ENCODE measurements around the gene CCDC28A.
"Not testable (repeated sequence)": the region's sequence is repeated elsewhere in the genome, so short reads cannot be mapped to it uniquely, and the experiment has no call there.

CCDC28A gene

DNA sequence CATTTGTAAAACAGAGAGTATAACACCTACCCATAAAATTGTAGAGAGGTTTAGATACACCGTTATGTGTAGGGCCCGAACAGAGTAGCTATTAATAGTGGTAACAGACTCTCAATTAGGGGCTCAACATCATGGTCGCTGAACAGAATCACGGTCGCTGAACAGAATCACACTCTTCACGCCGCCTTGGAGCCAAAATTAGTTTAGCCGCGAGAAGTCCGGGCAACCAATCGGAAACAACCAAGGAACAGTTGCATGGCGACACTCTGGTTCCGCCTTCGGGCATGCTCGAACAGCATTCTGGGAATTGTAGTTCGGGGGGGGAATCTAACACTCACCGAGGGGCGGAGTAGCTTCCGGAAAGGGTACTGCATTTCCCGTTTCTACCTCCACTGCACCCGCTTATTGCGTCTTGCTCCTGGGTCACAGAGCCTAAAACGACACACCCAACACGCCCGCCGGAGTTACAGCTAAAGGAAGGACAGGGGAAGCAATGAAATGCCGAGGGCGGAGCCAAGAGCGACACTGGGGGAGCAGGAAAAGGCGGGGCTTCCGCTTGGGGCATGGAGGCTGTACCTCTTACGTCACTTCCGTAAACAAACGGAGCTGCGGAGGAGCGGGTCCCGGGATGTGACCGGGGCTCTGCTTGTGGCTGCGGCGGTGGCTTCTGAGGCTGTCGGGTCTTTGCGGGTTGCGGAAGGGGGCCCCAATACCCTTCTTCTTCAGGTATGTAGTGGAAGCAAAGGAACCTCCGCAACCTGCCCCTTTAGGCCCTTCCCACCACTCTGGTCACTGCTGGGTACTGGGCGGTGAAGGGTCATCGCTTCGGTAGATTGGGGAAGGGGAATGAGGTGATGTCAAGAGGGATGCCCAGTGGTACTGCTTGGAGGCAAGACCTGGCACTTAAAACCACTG is at the start of gene CCDC28A:
Gene CCDC28A, plus strand, starts transcription at position 593 of the 915 bp plus-strand sequence. CDS start 2,352 bp downstream, outside the sequence.
- peak; percentile 96 for DNase-seq

DNA sequence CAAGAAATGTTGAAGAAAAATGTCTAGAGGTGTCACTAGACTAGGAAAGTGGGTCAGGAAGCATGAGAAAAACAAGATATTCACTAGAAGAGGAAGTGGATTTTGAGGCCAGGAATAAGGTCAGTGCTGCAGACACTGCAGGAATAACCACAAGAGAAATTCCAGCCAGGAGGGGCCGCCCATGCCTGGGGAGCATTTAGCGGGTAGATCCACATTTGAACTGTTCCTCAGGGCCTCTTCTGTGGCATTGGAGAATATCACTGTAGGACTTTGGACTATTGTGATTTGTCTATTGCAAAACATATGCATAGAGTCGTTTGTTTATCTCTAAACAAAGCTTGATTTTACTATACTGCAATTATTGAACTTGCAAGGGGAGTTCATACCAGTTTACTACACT is 49.6 kb upstream of the CCDC28A start:
- no peak for DNase-seq

DNA sequence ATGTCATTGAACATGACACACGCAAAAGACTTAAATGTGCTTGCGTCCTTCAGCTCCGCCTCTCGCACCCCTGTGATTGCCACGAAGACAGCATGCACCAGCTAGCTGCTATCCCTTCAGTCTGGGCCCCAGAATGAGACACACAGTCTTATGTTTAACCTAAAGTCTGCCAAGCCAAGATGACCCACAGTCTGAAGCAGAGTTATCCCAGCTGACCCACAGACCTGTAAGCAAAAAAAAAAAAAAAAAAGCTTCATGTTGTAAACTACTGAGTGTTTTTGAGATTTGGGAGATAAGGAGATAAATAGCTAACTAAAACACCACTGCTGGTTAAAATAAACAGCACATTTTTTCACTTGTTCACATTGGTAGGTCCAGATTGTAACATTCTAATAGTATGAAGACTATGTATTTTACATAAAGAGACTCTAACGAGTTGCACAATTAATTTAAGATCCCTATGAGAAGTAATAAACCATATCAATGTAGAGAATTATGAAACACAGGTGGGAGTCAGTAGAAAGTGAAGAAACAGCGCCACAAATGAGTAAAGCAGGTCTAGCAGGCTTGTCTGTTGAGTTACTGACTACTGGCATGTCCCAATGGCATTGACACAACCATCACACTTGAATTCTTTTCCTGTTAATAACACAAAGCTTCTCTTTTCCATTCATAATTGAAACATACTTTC is 47.4 kb upstream of the CCDC28A start:
- DNase-seq = no peak

DNA sequence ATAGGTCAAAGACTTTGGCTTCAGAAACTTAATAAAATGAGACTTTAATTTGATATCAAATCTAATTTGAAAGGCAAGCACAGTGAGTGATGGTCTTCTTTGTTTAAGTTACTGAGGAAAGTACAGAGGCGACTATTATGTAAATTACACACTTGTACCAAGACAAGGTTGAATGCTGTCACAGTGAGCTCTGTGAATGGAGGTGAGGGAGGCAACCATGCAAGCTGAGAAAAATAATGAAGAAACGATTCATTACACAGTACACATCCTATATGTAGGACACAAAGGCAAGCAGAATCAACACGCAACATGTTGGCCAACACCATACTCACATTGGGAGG is 46.8 kb upstream of the CCDC28A start:
- DNase-seq = no peak

DNA sequence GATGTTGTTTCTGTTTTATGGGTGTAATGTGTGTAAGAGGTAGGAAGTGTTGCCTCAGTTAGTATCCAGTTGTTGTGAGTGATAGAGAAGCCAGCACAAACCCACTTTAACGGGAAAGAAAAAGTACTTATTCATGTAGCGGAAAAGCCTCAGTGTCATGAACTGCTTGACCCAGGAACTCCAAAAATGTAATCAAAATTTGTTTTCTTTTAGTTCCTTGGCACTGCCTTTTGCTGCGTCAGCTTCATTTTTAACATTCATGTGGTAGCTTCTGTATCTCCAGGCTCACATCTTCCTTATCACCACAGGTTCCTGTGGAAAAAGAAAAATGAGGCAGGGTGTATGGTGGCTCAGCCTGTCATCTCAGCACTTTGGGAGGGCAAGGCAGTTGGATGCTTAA is 46.4 kb upstream of the CCDC28A start:
- no peak for DNase-seq

DNA sequence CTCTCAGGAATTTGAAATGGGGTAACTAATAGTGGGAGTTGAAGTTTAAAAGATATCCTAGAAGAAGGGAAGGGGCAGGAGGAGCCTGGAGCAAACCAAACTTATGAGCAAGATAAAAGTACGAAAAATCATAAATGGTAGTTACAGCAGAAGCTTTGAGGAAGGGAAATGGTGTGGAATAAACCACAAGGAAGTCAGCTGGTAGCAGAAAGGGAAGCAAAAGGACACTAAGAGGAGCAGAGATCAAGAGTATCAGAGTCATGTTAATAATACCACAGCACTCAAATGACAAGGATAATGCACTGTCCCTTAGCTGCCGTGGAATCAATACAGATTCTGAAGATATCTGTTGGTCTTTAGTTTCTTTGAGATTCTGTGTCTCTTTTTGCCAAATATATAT is 44.9 kb upstream of the CCDC28A start:
- no peak for DNase-seq

DNA sequence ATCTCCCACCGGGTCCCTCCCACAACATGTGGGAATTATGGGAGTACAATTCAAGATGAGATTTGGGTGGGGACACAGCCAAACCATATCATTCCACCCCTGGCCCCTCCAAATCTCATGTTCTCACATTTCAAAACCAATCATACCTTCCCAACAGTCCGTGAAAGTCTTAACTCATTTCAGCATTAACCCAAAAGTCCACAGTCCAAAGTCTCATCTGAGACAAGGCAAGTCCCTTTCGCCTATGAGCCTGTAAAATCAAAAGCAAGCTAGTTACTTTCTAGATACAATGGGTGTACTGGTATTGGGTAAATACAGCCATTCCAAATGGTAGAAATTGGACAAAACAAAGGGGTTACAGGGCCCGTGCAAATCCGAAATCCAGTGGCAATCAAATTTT is 43.5 kb upstream of the CCDC28A start:
- not testable (repeated sequence) for DNase-seq

DNA sequence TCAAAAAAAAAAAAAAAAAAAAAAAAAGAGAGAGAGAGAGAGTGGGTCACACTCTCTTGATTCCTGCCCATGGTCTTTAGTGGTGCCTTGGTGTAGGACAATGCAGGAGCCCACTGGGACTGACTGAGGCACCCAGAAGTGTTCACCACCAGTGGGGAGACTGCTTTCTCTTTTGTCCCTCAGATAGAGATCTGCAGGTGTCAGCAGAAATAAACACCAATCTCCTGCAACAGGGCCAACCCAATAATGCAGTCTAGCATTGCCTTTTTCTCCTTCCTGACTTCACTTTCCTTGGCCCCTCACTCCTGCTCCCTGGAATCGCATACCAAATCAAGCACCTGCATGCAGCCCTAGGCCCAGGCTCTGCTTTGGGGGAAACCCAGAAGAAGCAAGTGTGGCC is 39.0 kb upstream of the CCDC28A start:
- DNase-seq = no peak

DNA sequence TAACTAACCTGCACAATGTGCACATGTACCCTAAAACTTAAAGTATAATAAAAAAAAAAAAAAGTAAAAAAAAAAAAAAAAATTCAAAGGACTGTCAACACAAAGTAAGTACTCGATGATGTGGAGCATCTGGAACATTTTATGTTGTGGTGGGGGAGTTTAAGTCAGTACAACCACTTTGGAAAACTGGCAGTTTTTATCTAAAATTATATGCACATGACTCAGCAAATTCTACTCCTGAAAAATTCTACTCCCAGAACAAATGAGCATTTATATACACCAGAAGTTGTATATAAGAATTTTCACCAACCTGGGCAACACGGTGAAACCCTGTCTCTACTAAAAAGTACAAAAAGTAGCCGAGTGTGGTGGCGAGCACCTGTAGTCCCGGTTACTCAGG is 36.9 kb upstream of the CCDC28A start:
- no peak for DNase-seq

DNA sequence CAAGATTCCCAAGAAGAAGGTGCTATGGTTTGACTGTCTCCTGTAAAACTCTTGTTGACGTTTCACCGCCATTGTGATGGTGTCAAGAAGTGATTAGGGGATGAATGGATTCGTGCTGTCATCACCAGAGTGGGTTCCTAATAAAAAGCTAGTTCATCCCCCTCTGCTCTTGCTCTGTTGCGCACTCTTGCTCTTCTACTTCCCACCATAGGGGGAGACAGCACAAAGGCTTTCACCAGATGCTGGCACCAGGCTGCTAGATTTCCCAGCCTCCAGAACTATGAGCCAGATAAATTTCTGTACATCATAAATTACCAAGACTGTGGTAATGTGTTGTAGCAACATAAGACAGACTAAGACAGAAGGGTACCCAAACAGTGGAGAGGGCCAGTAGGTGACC is 21.6 kb upstream of the CCDC28A start:
- no peak for DNase-seq

DNA sequence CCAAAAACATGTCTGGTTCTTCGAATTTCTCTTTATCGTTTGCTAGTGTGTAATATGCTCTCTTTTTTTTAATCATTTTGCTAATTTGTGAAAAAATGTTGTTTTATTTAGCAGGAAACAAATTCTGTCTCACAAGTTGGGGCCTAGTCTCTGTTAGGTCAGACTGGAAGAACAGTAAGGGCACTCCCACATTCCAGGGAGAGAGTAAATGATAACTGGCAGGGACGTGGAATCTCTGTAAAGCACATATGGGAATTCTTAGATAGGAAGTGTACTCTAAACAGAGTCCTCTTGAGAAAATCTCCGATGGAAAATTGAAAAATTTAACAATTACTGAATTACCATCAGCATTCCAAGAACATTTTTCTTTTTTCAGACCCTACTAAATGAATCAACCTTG is 16.4 kb upstream of the CCDC28A start:
- DNase-seq = no peak

DNA sequence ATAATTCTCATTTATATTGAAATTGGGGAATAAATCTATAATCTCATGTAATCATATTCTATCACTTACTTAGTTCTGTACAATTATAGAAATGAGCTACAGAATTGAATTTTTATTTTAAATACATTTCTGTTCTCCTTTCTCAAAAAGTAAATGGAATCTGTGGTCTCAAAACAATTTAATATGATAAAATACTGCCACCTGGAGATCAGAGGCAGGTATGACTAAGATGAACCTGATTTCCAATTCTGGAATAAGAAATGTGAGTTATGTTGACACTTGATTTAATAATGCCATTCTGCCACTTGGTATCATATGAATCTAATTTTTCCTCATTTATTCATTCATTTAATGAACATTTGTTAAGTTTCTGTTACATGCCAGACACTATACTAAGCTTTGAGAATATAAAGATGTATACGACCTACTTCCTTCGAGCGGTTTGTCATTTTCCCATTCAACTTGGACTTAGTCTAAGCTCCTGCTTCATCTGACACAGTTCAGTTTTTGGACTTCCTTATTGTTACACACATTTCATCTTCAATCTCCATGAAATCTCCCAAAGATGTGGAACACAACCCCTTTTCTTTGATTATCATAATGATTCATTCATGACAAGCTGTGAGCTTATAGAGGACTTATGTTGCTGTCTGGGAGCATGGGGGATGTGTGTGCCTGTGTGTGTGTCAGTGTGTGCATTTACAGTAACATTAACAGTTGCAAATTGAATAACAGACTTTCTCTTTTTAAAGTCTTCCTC is 7.5 kb upstream of the CCDC28A start:
- DNase-seq = no peak

DNA sequence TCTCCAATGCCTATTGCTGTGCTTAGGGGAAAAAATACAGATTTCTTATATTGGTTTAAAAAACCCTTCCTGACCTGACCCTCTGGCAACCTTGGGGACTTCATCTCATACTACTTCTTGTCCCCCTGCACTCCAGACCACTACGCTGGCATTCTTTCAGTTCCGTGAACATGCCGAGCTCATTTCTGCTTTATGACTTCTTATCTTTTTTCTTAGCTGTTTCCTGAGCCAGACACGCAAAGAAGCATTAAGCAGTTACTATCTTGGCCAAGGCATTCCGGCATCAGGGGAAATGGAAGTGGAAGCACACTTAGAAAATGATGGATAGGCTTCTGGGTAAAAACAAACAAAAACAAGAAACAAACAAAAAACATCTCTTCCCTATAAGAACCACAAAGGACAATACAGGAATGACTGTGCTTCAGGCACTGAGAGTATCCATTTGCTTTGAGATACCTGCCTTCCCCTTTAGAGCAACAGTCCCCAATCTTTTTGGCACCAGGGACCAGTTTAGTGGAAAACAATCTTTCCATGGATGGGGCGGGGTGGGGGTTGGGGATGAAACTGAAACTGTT is 4.4 kb upstream of the CCDC28A start:
- no peak for DNase-seq

DNA sequence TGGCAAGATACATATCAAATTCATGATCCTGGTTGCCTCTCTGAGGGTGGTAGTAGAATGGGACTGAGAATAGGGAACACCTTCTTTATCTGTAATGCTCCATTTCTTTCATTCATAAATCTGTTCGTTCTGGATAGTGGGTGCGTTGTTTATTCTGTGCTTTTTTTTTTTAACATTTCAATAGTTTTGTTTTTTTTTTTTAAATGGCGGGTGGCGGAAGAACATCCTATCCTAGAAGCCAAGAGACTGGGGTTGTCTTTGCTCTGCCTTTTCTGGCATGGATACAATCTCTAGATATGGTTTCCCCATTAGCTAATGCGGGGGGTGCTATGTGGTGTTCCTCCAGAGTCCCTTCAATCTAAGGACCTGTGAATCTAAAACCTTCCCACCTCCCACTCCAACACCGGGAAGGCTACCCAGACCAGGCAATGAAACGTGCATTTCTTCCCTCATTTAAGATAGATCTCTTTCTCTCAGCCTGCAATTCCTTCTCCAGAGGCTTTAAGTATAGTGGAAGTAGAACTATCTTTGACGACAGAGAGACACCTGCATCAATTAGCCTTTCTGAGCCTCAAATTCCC is 883 bp upstream of the CCDC28A start:
- DNase-seq = no peak

DNA sequence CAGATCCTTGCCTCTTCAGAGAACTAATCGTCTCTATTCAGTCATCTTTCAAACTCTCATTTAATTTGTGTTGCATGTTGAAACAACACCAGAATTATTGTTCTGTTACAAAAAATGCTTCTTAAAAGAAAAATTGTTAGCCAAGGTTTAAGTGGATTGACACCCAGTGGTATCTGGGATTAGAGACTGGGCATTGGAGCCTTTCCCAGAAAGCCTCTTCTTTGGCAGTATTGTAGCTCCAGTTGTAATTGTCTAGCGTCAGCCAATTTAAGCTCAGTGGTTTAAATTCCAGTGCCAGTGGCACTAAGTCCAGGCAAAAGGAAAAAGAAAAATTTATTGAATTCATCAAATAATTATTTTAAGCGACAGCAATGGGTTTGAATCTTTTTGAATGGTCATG is 801 bp downstream of the CCDC28A start:
- no peak for DNase-seq

DNA sequence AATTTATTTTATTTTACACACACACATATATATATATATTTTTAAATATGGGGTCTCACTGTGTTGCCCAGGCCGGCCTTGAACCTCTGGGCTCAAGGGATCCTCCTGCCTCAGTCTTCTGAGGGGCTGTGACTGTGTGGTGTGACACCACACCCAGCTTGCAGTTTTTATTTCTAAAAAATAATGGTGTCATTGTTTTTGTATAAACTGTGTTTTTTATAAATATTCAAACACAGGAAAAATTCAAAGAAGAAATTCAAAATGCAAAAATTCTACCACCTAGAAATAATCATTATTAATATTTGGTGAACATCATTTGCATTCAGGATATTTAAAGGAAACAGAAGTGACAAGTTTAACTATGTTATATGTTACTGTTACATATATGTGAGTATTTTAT is 3.1 kb downstream of the CCDC28A start:
- no peak for DNase-seq

DNA sequence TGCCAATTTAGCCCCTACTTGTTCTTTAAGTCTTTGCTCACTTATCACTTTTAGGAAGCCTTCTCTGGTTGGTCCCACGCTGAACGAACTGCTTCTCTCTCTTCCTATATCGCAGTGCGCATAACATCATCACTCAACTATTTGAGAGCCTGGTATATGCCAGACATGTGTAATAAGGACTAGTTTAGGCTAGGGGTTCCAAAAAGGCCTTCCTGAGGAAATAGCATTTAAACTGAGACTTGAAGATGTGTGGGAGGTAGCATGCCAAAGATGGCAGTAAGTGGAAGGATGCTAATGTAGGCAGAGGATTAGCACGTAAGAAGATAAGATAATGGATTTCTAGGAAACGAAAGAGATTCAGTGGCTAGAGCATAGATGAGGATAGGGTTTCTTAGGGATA is 4.8 kb downstream of the CCDC28A start:
- DNase-seq = no peak

DNA sequence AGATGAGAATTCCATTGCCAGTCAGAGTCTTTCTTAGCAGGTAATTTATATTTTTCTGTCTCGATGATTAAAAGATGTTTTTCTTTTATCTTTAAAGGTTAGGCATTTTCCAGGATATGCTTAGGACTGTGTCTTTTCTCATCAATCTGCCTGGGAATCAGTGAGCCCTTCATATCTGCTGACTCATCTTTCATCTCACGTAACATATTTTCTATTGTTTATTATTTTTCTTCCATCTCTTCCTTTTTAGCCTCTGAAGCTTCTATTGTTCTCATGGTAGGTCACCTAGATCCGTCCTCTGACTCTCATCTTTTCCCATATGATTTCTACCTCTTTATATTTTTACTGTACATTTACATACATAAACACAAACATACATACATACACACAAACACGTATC is 8.7 kb downstream of the CCDC28A start:
- no peak for DNase-seq

DNA sequence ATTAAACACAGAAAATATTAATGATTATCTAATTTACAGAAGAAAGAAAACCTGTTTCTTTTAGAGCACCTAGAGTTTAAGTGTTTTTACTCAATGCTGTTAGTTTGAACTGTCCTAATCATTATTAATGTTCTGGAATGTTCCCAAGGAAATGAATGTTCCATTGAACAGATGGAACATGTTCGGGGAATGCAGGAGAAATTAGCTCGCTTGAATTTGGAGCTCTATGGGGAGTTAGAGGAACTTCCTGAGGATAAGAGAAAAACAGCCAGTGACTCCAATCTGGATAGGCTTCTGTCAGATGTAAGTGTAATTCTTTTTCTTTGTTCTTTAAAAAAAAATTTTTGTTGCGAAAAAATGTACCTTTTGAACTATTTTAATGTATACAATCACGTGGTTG is 11.5 kb downstream of the CCDC28A start:
- no peak for DNase-seq

DNA sequence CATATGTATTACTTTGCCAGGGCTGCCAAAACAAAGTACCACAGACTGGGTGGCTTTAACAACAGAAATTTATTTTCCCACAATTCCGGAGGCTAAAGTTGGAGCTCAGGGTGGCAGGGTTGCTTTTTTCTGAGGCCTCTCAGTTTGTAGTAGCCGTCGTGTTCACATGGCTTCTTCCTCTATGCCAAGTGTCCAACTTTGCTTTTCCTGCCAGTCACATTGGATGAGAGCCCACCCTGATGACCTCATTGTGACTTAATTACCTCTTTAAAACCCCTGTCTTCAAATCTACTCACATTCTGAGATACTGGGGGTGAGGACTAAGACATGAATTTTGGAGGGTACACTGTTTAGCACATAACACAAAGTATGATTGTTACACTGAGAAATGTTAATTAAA is 12.4 kb downstream of the CCDC28A start:
- no peak for DNase-seq

DNA sequence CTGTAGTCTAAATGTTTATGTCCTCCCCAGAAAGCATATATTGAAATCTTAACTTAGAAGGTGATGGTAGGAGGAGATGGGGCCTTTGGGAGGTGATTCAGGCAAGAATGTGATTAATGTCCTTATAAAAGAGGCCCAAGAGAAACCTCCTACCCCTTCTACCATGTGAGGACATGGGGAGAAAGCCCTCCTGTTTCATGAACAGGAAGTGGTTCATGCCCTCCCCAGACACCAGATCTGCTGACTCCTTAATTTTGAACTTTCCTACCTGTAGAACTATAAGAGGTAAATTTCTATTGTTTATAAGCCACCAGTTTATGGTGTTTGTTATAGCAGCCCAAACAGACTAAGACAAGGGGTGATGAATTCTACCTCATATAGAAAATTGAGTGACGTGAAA is 13.6 kb downstream of the CCDC28A start:
- DNase-seq = no peak

DNA sequence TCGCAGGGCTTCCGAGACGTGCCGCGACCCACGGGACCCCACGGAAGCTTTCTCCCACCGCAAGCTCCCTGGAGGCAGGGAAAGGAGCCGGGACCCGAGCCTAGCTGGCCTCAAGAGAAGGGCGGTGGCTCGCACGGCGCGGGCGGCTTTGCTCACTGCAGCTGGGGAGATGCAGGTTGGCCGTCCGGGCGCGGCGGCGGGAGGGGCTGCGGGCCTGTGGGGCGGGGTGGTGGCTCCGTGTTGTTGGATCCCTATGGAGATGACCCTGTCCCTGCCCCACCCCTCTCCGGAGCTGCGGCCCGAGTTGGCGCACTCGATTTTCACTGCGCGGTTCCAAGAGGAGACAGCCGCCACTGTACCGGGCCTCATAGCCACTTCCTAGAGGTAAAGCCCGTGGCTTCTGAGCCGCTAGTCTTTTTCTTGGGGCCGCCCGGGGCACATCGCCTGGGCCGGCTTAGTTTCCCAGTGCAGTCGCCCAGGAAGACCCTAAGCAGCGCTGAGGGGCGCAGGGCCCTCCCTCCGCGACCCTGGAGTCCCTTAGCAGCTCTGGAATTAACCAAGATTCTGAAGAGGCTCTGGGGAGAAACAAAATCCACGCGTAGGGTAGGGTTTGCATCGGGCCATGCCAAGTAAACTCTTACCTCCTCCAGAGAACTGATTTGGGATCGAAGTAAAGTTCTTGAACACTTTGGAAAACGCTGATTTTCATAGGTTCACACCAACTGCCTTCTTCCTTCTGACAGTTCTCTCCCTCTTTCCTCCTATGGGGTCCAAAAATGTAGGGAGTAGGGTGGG is 22.4 kb downstream of the CCDC28A start, which contains the start of gene ECT2L:
Gene ECT2L, plus strand, starts transcription at position 279 of the 795 bp plus-strand sequence. CDS start 17,188 bp downstream, outside the sequence.
- DNase-seq = no peak

All from NCI-H1417 treated with DMSO at 0.1 percent for 48 hours (cell line).